ENCODE measurements around the gene LPCAT1. TPM values are rescaled to one million over a fixed set of nuclear protein-coding genes. Genes with fewer than 3 reads are reported as not detected.
"Not testable (repeated sequence)": the region's sequence is repeated elsewhere in the genome, so short reads cannot be mapped to it uniquely, and the experiment has no call there.

Gene LPCAT1
- total RNA-seq, 2 donors from 2014 or later, result 38.5 to 62.7 TPM

GRCh38 chr5:1524799-1525623 lies 1.3 kb upstream of the LPCAT1 start:
- no peaks in the 10 kb centered on the region for H3K9me3 Mint-ChIP-seq
- no peak for ATAC-seq (replicated peaks)
- H3K27me3 Mint-ChIP-seq, result no peaks in the 10 kb centered on the region
- H3K36me3 Mint-ChIP-seq (ENCODE audit: low read depth), result peaks cover 23% of the 10 kb centered on the region
- H3K4me1 Mint-ChIP-seq, result peaks cover 13% of the 10 kb centered on the region
- peak overlapping the region; percentile 46 for H3K27ac Mint-ChIP-seq
- peak overlapping the region; percentile 39 for H3K4me3 Mint-ChIP-seq

- H3K36me3 Mint-ChIP-seq (ENCODE audit: low read depth), result peaks cover 29% of the 10 kb centered on the region
- H3K4me1 Mint-ChIP-seq, result peaks cover 13% of the 10 kb centered on the region
- no peaks in the 10 kb centered on the region for H3K27me3 Mint-ChIP-seq
- peak overlapping the region; percentile 39 for H3K4me3 Mint-ChIP-seq
- ATAC-seq (replicated peaks), result no peak
- H3K27ac Mint-ChIP-seq, result no peak overlapping the region
- no peaks in the 10 kb centered on the region for H3K9me3 Mint-ChIP-seq
Measured at GRCh38 chr5:1524481-1524798, 680 bp upstream of the LPCAT1 start.

GRCh38 chr5:1523480-1523792 lies 324 bp downstream of the LPCAT1 start:
- Mint-ChIP-seq H3K27ac (no peak overlapping the region), H3K4me1 (peaks cover 13% of the 10 kb centered on the region), H3K4me3 (peak overlapping the region; percentile 81), H3K27me3 (no peaks in the 10 kb centered on the region), H3K9me3 (no peaks in the 10 kb centered on the region), H3K36me3 (ENCODE audit: low read depth) (peaks cover 39% of the 10 kb centered on the region)
- peak; percentile 54 for ATAC-seq (replicated peaks)

- peak; percentile 23 for ATAC-seq (replicated peaks)
- Mint-ChIP-seq H3K27ac (peak overlapping the region; percentile 79), H3K36me3 (ENCODE audit: low read depth) (peaks cover 42% of the 10 kb centered on the region), H3K4me1 (peaks cover 13% of the 10 kb centered on the region), H3K9me3 (no peaks in the 10 kb centered on the region), H3K4me3 (peak overlapping the region; percentile 81), H3K27me3 (no peaks in the 10 kb centered on the region)
Measured at GRCh38 chr5:1522601-1523479, 920 bp downstream of the LPCAT1 start.

- no peaks in the 10 kb centered on the region for H3K9me3 Mint-ChIP-seq
- ATAC-seq (replicated peaks), result no peak
Measured at GRCh38 chr5:1521671-1522600, 1.8 kb downstream of the LPCAT1 start.

GRCh38 chr5:1520791-1521453 lies 2.8 kb downstream of the LPCAT1 start:
- no peak overlapping the region for H3K27ac Mint-ChIP-seq
- H3K4me3 Mint-ChIP-seq, result no peak overlapping the region
- peaks cover 9% of the 10 kb centered on the region for H3K4me1 Mint-ChIP-seq
- no peak for ATAC-seq (replicated peaks)
- H3K9me3 Mint-ChIP-seq, result no peaks in the 10 kb centered on the region
- peaks cover 51% of the 10 kb centered on the region for H3K36me3 Mint-ChIP-seq (ENCODE audit: low read depth)
- H3K27me3 Mint-ChIP-seq, result no peaks in the 10 kb centered on the region

More at GRCh38 chr5:1521671-1522600, 1.8 kb downstream of the LPCAT1 start:
- Mint-ChIP-seq H3K36me3 (ENCODE audit: low read depth) (peaks cover 51% of the 10 kb centered on the region), H3K4me1 (peaks cover 13% of the 10 kb centered on the region), H3K27me3 (no peaks in the 10 kb centered on the region), H3K27ac (peak overlapping the region; percentile 84), H3K4me3 (peak overlapping the region; percentile 81)

- Mint-ChIP-seq H3K4me3 (no peak overlapping the region), H3K9me3 (no peaks in the 10 kb centered on the region), H3K4me1 (peaks cover 9% of the 10 kb centered on the region), H3K36me3 (ENCODE audit: low read depth) (peaks cover 51% of the 10 kb centered on the region), H3K27ac (no peak overlapping the region), H3K27me3 (no peaks in the 10 kb centered on the region)
- no peak for ATAC-seq (replicated peaks)
Measured at GRCh38 chr5:1519631-1520210, 4.0 kb downstream of the LPCAT1 start.

GRCh38 chr5:1517838-1518237 lies 5.9 kb downstream of the LPCAT1 start:
- Mint-ChIP-seq H3K36me3 (ENCODE audit: low read depth) (peaks cover 56% of the 10 kb centered on the region), H3K27ac (no peak overlapping the region), H3K9me3 (no peaks in the 10 kb centered on the region), H3K27me3 (no peaks in the 10 kb centered on the region), H3K4me3 (no peak overlapping the region), H3K4me1 (peaks cover 9% of the 10 kb centered on the region)
- no peak for ATAC-seq (replicated peaks)

GRCh38 chr5:1516615-1517601 lies 6.9 kb downstream of the LPCAT1 start:
- Mint-ChIP-seq H3K27ac (peak overlapping the region; percentile 60), H3K4me1 (peaks cover 4% of the 10 kb centered on the region), H3K36me3 (ENCODE audit: low read depth) (peaks cover 50% of the 10 kb centered on the region), H3K27me3 (no peaks in the 10 kb centered on the region), H3K4me3 (no peak overlapping the region), H3K9me3 (no peaks in the 10 kb centered on the region)
- no peak for ATAC-seq (replicated peaks)

- H3K9me3 Mint-ChIP-seq, result no peaks in the 10 kb centered on the region
- H3K27ac Mint-ChIP-seq, result peak overlapping the region; percentile 60
- no peaks in the 10 kb centered on the region for H3K4me1 Mint-ChIP-seq
- peak; percentile 75 for ATAC-seq (replicated peaks)
- H3K4me3 Mint-ChIP-seq, result no peak overlapping the region
- no peaks in the 10 kb centered on the region for H3K27me3 Mint-ChIP-seq
- H3K36me3 Mint-ChIP-seq (ENCODE audit: low read depth), result peaks cover 43% of the 10 kb centered on the region
Measured at GRCh38 chr5:1515921-1516571, 7.7 kb downstream of the LPCAT1 start.

- Mint-ChIP-seq H3K36me3 (ENCODE audit: low read depth) (peaks cover 38% of the 10 kb centered on the region), H3K4me3 (no peak overlapping the region), H3K27me3 (no peaks in the 10 kb centered on the region), H3K27ac (peak overlapping the region; percentile 60), H3K9me3 (no peaks in the 10 kb centered on the region), H3K4me1 (no peaks in the 10 kb centered on the region)
- ATAC-seq (replicated peaks), result no peak
Measured at GRCh38 chr5:1515311-1515920, 8.3 kb downstream of the LPCAT1 start.

- H3K4me1 Mint-ChIP-seq; H3K27me3 Mint-ChIP-seq; H3K9me3 Mint-ChIP-seq; ATAC-seq (replicated peaks); H3K4me3 Mint-ChIP-seq; H3K27ac Mint-ChIP-seq: not testable (repeated sequence)
- H3K36me3 Mint-ChIP-seq (ENCODE audit: low read depth), result peaks cover 36% of the 10 kb centered on the region
Measured at GRCh38 chr5:1514819-1515310, 8.9 kb downstream of the LPCAT1 start.

All from activated T-helper 17 cell treated with anti-CD3 and anti-CD28 coated beads, Interleukin-2, amount 50 U/mL, for 72 hours (primary cell).